Measurements from ENCODE around the gene TMEM123. TPM values are rescaled to one million over a fixed set of nuclear protein-coding genes. Genes with fewer than 3 reads are reported as not detected.

The TMEM123 gene
- total and polyA plus RNA-seq, 2 of the 8 experiments (the other 6 are each of a cell fraction or from before 2014, with no cell fraction given): 75.5 to 80.1 TPM

GRCh38 chr11:102462610-102463009, 10.0 kb upstream of the TMEM123 start:
- Histone ChIP-seq H4K8ac (ENCODE audit: extremely low read depth, insufficient read depth, low read length) (no peak overlapping the region), H2BK15ac (ENCODE audit: low read length) (no peak overlapping the region), H2BK5ac (ENCODE audit: low read depth, low read length) (no peak overlapping the region), H3K23me2 (ENCODE audit: low read depth, low read length) (no peaks in the 10 kb centered on the region), H3K27ac (ENCODE audit: low read depth, low read length) (no peak overlapping the region), H3K14ac (ENCODE audit: insufficient read length) (no peak overlapping the region), H2AFZ (ENCODE audit: low read length) (no peak overlapping the region), H3K56ac (replicated peaks; ENCODE audit: insufficient read length, low read depth, low read length) (no peak overlapping the region), H2AK5ac (ENCODE audit: low read depth, low read length) (no peak overlapping the region), H2BK20ac (ENCODE audit: low read length) (no peak overlapping the region), H3K79me2 (ENCODE audit: control insufficient read depth in 1 of 2, insufficient read depth in 2 of 2, low read length in 2 of 2) (no peaks in the 10 kb centered on the region), H4K91ac (replicated peaks; ENCODE audit: insufficient read length, low read length) (no peak overlapping the region), H3K9me3 (ENCODE audit: insufficient read depth in 2 of 2, low read depth in 1 of 2, low read length in 1 of 2) (no peaks in the 10 kb centered on the region), H3K27me3 (replicated peaks in 1 of 4; ENCODE audit: control insufficient read depth in 3 of 4, extremely low read depth in 1 of 4, insufficient read depth in 3 of 4, low read length in 3 of 4) (no peaks in the 10 kb centered on the region), H3K9ac (replicated peaks in 1 of 4; ENCODE audit: extremely low read depth in 1 of 4, low read depth in 3 of 4, low read length in 3 of 4) (no peak overlapping the region), H3K23ac (ENCODE audit: insufficient read length) (no peak overlapping the region), H3K4me3 (ENCODE audit: extremely low read depth in 1 of 4, insufficient read depth in 2 of 4, low read depth in 3 of 4, low read length in 4 of 4) (no peak overlapping the region), H3K4me2 (ENCODE audit: insufficient read depth in 1 of 2, low read depth in 2 of 2, low read length in 2 of 2) (no peak overlapping the region), H3K4ac (replicated peaks; ENCODE audit: insufficient read length, low read depth, low read length) (no peak overlapping the region), H2BK120ac (replicated peaks; ENCODE audit: low read depth, low read length) (no peak overlapping the region), H2BK12ac (ENCODE audit: low read depth, low read length) (no peak overlapping the region), H3K79me1 (ENCODE audit: low read depth, low read length) (no peaks in the 10 kb centered on the region), H4K5ac (ENCODE audit: insufficient read length, low read depth, low read length) (no peak overlapping the region), H4K20me1 (replicated peaks in 1 of 2; ENCODE audit: control insufficient read depth in 1 of 2, insufficient read depth in 2 of 2, low read length in 2 of 2) (no peaks in the 10 kb centered on the region), H3K4me1 (replicated peaks in 1 of 4; ENCODE audit: control insufficient read depth in 3 of 4, insufficient read depth in 4 of 4, low read length in 3 of 4) (no peaks in the 10 kb centered on the region), H3K18ac (ENCODE audit: extremely low read depth, low read length) (no peak overlapping the region), H3K36me3 (ENCODE audit: control insufficient read depth in 2 of 4, insufficient read depth in 4 of 4, low read length in 3 of 4) (no peaks in the 10 kb centered on the region)
- POLR2A ChIA-PET (ENCODE audit: partially characterized antibody): no interaction called here
- WGBS, 2 experiments (ENCODE audit: extremely low coverage in 1 of 2, insufficient coverage in 1 of 2, insufficient read length in 1 of 2, insufficient replicate concordance in 2 of 2, low coverage in 1 of 2, low lambda C conversion rate in 2 of 2, missing lambda C conversion rate in 1 of 2): 94% methylated on average over 4 of the region's 4 CpGs; no CpG with 5 or more reads in 1 of the 2 experiments
- DNase-seq (ENCODE audit: low read depth in 1 of 2, low spot score in 2 of 2) (no peak), FAIRE-seq (no peak)
- TF ChIP-seq RBBP5 (IDR thresholded peaks at IDR 0.05; ENCODE audit: borderline replicate concordance, low read depth, low read length) (no peak), KDM4A (IDR thresholded peaks at IDR 0.05; ENCODE audit: low read depth, low read length, severe bottlenecking) (no peak), KDM5A (IDR thresholded peaks at IDR 0.05; ENCODE audit: low read length) (no peak), PHF8 (conservative IDR thresholded peaks at IDR 0.05; ENCODE audit: low read depth, low read length) (no peak), POLR2AphosphoS5 (IDR thresholded peaks at IDR 0.05; ENCODE audit: low read depth, low read length) (no peak), ATF3 (IDR thresholded peaks at IDR 0.05; ENCODE audit: insufficient read depth, low read depth, low read length) (no peak), TEAD4 (IDR thresholded peaks at IDR 0.05; ENCODE audit: low read depth, low read length) (no peak), ATF2 (IDR thresholded peaks at IDR 0.05; ENCODE audit: low read length) (no peak), SIX5 (IDR thresholded peaks at IDR 0.05; ENCODE audit: low read depth, low read length) (no peak), KDM1A (IDR thresholded peaks at IDR 0.05; ENCODE audit: borderline replicate concordance, low read length) (no peak), ZNF274 (IDR thresholded peaks at IDR 0.05; ENCODE audit: borderline replicate concordance, extremely low read depth, low read length) (no peak), POLR2A (IDR thresholded peaks at IDR 0.05; ENCODE audit: control extremely low read depth in 1 of 2, low read depth in 2 of 2, low read length in 2 of 2) (no peak)
- CTCF ChIA-PET (ENCODE audit: partially characterized antibody): interaction anchor here (1.7 kb wide), 1 partner anchor 72 kb away, joined by 6 read pairs; no protein-coding TSS in a partner anchor
